Testis (tissue), 2 donors: ENCODE data around the gene POLN.

ENCODE experiments used
- CTCF ChIP-seq, 3 experiments: fragments of 450-650 bp in 2 of 3; fragments of 200-600 bp in 1 of 3; sonication (generic) in 1 of 3; IDR thresholded peaks; one replicate each; pipeline ENCODE4 v1.5.1; 2016 to 2019; ENCODE audit warnings: antibody characterized with exemption in 3 of 3, mild to moderate bottlenecking in 2 of 3, moderate library complexity in 1 of 3
- POLR2A ChIP-seq: fragments of 450-650 bp; IDR thresholded peaks from one replicate; pipeline ENCODE4 v1.6.1; 2017; ENCODE audit warnings: antibody characterized with exemption, mild to moderate bottlenecking, moderate library complexity

DNA sequence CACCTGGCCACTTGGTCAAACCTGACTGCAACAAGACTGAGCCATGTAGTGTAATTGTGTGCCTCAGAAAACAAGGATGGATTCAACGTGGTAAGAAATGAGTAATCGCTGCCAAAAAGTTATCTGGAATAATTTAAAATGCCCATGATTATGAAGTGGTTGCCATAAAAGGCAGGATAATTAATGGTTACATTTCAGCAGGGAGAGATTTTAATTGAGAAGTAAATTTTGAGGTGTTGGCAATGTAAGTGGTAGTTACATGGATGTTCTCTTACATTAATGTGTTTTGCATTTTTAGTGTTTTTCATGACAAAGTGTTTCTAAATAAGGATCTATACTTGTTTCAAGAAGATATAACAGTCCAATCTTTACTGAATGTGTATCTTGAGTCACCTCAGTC lies 15.7 kb downstream of the POLN start:
- TF ChIP-seq CTCF (IDR thresholded peaks at IDR 0.05) (no peak), POLR2A (no peak)
